ENCODE data around the gene KRT73.

KRT73 gene

DNA sequence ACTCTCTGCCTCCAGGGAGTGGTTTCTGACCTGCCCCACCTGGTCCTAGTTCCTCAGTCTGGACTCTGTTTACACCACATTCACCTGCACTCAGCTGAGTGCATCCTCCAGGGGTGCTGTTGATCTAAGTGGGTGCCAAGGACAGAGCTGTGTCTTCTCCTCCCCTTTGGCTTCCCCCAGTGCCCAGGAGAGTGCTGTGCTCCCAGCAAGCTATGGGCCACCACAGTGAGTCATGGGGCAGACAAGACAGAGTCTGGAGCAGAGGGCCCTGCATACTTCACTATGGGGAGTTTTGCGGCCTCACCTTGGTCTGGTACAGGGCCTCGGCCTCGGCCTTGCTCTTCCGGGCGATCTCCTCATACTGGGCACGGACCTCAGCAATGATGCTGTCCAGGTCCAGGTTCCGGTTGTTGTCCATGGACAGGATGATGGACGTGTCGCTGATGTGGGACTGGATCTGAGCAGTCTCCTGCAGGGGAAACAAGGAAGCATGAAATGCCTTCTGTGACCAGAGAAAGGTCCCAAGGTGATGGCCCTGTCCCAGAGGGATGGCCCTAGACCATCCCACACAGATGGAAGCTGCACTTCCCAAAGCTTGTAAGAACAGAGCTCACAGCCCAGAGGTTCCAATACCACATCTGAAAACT, 4.9 kb downstream of the KRT73 start:
- DNase-seq (ENCODE audit: low spot score): no peak
- TF ChIP-seq, protein P1, sequence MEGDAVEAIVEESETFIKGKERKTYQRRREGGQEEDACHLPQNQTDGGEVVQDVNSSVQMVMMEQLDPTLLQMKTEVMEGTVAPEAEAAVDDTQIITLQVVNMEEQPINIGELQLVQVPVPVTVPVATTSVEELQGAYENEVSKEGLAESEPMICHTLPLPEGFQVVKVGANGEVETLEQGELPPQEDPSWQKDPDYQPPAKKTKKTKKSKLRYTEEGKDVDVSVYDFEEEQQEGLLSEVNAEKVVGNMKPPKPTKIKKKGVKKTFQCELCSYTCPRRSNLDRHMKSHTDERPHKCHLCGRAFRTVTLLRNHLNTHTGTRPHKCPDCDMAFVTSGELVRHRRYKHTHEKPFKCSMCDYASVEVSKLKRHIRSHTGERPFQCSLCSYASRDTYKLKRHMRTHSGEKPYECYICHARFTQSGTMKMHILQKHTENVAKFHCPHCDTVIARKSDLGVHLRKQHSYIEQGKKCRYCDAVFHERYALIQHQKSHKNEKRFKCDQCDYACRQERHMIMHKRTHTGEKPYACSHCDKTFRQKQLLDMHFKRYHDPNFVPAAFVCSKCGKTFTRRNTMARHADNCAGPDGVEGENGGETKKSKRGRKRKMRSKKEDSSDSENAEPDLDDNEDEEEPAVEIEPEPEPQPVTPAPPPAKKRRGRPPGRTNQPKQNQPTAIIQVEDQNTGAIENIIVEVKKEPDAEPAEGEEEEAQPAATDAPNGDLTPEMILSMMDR (IDR thresholded peaks at IDR 0.05; ENCODE audit: extremely low read depth, missing control alignments): no peak

GRCh38 chr12:52612431-52613383, 5.7 kb downstream of the KRT73 start:
- DNase-seq (ENCODE audit: low spot score): no peak
- TF ChIP-seq, protein P1 (IDR thresholded peaks at IDR 0.05; ENCODE audit: extremely low read depth, missing control alignments): no peak

DNA sequence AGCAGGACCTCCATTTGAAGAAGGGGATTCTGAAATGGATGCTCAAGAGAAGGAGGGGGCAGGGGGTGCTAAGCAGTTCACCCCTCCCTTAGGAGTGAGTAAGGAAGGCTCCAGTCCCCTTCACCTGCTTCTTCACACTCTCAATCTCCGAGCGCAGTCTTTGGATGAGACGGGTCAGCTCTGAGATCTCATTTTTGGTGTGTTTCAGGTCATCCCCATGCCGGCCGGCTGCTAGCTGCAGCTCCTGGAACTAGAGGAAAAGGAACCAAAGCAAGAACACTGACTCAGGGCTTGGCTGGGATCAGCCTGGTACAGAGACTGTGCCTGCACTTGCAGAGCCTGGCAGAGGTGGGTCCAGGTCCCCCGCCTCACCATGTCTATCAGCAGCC, 7.3 kb downstream of the KRT73 start:
- TF ChIP-seq, protein P1 (IDR thresholded peaks at IDR 0.05; ENCODE audit: extremely low read depth, missing control alignments): no peak
- DNase-seq (ENCODE audit: low spot score): no peak

GRCh38 chr12:52608826-52609630, 9.3 kb downstream of the KRT73 start:
- DNase-seq (ENCODE audit: low spot score): no peak
- TF ChIP-seq, protein P1 (IDR thresholded peaks at IDR 0.05; ENCODE audit: extremely low read depth, missing control alignments): no peak

DNA sequence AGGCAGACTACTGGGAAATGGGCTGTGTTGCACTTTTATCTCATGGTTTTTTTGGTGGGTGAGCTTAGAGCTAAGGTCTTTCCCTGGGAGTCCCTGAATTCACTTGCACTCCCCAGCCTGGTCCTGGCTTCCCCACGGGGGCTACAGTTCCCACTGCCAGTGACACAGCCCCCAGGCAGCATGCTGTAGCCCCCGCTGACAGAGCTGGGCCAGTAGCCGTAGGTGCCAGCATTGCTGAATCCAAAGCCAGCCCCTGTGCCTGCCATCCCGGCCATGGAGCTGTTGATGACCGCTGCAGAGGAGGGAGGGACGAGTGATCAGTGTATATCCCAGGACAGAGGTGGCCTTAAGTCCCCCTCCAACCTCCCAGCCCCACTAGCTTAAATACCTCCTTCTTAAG, 10.2 kb downstream of the KRT73 start:
- TF ChIP-seq, protein P1 (IDR thresholded peaks at IDR 0.05; ENCODE audit: extremely low read depth, missing control alignments): no peak
- DNase-seq (ENCODE audit: low spot score): no peak

- TF ChIP-seq, protein P1 (IDR thresholded peaks at IDR 0.05; ENCODE audit: extremely low read depth, missing control alignments): no peak
- no peak for DNase-seq (ENCODE audit: low spot score)
Observed at GRCh38 chr12:52607314-52607713, 11.0 kb downstream of the KRT73 start.
